ENCODE results near the gene ADPRH.

DNA sequence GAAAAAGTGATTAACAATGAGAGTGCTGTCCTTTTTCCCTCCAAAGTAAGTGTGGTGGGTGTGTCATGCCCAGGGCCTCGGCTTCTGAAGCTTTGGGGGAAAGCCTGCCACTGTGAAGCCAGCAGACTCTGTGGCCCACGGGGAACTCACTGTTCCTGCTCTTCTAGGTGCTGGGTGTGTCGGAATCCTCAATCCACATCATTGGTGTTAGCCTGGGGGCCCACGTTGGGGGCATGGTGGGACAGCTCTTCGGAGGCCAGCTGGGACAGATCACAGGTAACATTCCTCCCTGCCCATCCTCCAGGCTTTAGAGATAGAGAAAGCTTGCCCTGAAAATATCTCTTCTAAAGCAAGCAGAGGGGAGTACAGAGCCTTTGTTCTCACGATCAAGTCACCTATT is 30.0 kb downstream of the ADPRH start:
- TF ChIP-seq, protein P1, sequence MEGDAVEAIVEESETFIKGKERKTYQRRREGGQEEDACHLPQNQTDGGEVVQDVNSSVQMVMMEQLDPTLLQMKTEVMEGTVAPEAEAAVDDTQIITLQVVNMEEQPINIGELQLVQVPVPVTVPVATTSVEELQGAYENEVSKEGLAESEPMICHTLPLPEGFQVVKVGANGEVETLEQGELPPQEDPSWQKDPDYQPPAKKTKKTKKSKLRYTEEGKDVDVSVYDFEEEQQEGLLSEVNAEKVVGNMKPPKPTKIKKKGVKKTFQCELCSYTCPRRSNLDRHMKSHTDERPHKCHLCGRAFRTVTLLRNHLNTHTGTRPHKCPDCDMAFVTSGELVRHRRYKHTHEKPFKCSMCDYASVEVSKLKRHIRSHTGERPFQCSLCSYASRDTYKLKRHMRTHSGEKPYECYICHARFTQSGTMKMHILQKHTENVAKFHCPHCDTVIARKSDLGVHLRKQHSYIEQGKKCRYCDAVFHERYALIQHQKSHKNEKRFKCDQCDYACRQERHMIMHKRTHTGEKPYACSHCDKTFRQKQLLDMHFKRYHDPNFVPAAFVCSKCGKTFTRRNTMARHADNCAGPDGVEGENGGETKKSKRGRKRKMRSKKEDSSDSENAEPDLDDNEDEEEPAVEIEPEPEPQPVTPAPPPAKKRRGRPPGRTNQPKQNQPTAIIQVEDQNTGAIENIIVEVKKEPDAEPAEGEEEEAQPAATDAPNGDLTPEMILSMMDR (IDR thresholded peaks at IDR 0.05), result no peak
- TF ChIP-seq POLR2A (IDR thresholded peaks at IDR 0.05) (no peak), EP300 (IDR thresholded peaks at IDR 0.05) (no peak)
